A549 (cell line): ENCODE data around the gene PDLIM5.

Experiments used
- EP300 ChIP-seq, 2 experiments: fragments of >200 bp; sonication (Bioruptor Twin); formaldehyde crosslinking; IDR thresholded peaks; 2 replicates in 1 of 2; 3 replicates in 1 of 2; pipeline ENCODE4 v1.6.1; 2016 to 2017
- FOSB ChIP-seq: fragments of 250-450 bp; sonication (Bioruptor Pico); IDR thresholded peaks from 2 replicates; pipeline ENCODE4 v1.5.0; 2020; ENCODE audit warnings: mild to moderate bottlenecking, moderate library complexity
- FOSL2 ChIP-seq, 2 experiments: fragments of 450-650 bp in 1 of 2; fragments of >200 bp in 1 of 2; sonication (Bioruptor Twin) in 1 of 2; formaldehyde crosslinking; IDR thresholded peaks; 2 replicates each; pipeline versions ENCODE4 v1.5.0 to v1.6.1; 2016 to 2020; ENCODE audit warnings: mild to moderate bottlenecking in 1 of 2, moderate library complexity in 1 of 2
- GATA3 ChIP-seq: IDR thresholded peaks from 2 replicates; pipeline ENCODE4 v1.6.1; 2012; ENCODE audit warnings: borderline replicate concordance
- KDM1A ChIP-seq: fragments of 200-600 bp; sonication (generic); IDR thresholded peaks from 2 replicates; pipeline ENCODE4 v1.6.1; 2016; ENCODE audit warnings: low read depth, mild to moderate bottlenecking
- MAFK ChIP-seq: fragments of 450-650 bp; IDR thresholded peaks from 2 replicates; pipeline ENCODE4 v1.6.1; 2014; ENCODE audit not compliant: partially characterized antibody
- MAZ ChIP-seq: fragments of 150-350 bp; IDR thresholded peaks from 2 replicates; pipeline ENCODE4 v1.6.1; 2014; ENCODE audit warnings: antibody characterized with exemption, low read depth, low read length, borderline replicate concordance
- RAD21 ChIP-seq, 2 experiments: fragments of >200 bp in 1 of 2; sonication (Bioruptor Twin) in 1 of 2; formaldehyde crosslinking in 1 of 2; IDR thresholded peaks in 1 of 2; conservative IDR thresholded peaks in 1 of 2; 2 replicates in 1 of 2; 3 replicates in 1 of 2; pipeline ENCODE4 v1.6.1; 2012 to 2018; ENCODE audit warnings: inconsistent platforms in 1 of 2
- RARB ChIP-seq: fragments of 250-450 bp; sonication (Bioruptor Pico); IDR thresholded peaks from 2 replicates; pipeline ENCODE4 v1.8.0; 2021; ENCODE audit warnings: mild to moderate bottlenecking, moderate library complexity
- RCOR1 ChIP-seq: fragments of 150-350 bp; IDR thresholded peaks from 2 replicates; pipeline ENCODE4 v1.6.1; 2014; ENCODE audit warnings: antibody characterized with exemption, low read length, low read depth
- RNF2 ChIP-seq: fragments of 200-600 bp; sonication (generic); IDR thresholded peaks from 2 replicates; pipeline ENCODE4 v1.6.1; 2016; ENCODE audit warnings: low read depth, mild to moderate bottlenecking, antibody characterized with exemption, moderate library complexity, borderline replicate concordance
- SMC3 ChIP-seq: fragments of >200 bp; sonication (Bioruptor Twin); formaldehyde crosslinking; IDR thresholded peaks from 3 replicates; pipeline ENCODE4 v1.6.1; 2018; ENCODE audit warnings: inconsistent platforms
- SREBF2 ChIP-seq: fragments of 450-650 bp; IDR thresholded peaks from 2 replicates; pipeline ENCODE4 v1.6.1; 2014; ENCODE audit warnings: mild to moderate bottlenecking, moderate library complexity
- TF ChIP-seq, protein P1 (sequence below): fragments of >200 bp; sonication (Bioruptor Twin); formaldehyde crosslinking; IDR thresholded peaks from 3 replicates; pipeline ENCODE4 v1.5.1; 2016

DNA sequence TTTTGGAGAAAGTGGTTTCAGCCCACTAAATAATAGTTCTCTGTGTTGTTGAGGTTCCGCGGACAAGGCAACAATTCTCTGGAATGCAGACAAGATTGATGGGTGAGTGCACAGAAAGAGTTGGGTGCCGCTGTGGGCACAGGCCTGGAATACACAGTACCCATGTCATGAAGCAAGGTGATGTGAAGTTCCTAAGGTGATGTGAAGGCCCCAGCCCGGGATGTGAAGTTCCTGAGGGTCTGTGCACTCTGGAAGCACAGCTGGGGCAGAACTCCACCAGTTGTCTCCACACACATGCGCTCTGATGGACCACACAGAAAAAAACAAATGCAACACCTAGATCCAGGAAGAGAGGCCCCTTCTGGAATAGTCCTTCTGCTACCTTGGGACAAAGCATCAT, 219.4 kb downstream of the PDLIM5 start:
- TF ChIP-seq RCOR1 (no peak), RARB (CRISPR knock-in tag) (no peak), SMC3 (no peak), GATA3 (no peak), EP300 (IDR thresholded peaks at IDR 0.05) (no peak), MAFK (no peak), KDM1A (no peak), FOSB (no peak), RAD21 (conservative IDR thresholded peaks at IDR 0.05 in 1 of 2, IDR thresholded peaks at IDR 0.05 in 1 of 2) (no peak), SREBF2 (no peak), MAZ (no peak), FOSL2 (IDR thresholded peaks at IDR 0.05) (no peak), FOSL2 (CRISPR knock-in tag; IDR thresholded peaks at IDR 0.05) (no peak), RNF2 (no peak)
- TF ChIP-seq, protein P1, sequence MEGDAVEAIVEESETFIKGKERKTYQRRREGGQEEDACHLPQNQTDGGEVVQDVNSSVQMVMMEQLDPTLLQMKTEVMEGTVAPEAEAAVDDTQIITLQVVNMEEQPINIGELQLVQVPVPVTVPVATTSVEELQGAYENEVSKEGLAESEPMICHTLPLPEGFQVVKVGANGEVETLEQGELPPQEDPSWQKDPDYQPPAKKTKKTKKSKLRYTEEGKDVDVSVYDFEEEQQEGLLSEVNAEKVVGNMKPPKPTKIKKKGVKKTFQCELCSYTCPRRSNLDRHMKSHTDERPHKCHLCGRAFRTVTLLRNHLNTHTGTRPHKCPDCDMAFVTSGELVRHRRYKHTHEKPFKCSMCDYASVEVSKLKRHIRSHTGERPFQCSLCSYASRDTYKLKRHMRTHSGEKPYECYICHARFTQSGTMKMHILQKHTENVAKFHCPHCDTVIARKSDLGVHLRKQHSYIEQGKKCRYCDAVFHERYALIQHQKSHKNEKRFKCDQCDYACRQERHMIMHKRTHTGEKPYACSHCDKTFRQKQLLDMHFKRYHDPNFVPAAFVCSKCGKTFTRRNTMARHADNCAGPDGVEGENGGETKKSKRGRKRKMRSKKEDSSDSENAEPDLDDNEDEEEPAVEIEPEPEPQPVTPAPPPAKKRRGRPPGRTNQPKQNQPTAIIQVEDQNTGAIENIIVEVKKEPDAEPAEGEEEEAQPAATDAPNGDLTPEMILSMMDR, result no peak
